Adrenal gland (tissue), 12 donors: ENCODE data around the gene MAML3. TPM values are rescaled to one million over a fixed set of nuclear protein-coding genes. Genes with fewer than 3 reads are reported as not detected.

Experiments used
- DNase-seq, 7 donors: peaks; one replicate each; pipeline ENCODE4 v3.0.0-alpha.2; 2019 to 2020
- H3K27ac ChIP-seq, 5 donors: fragments of 200-600 bp; sonication (generic) in 4 of 5; 1 replicate in 3 of 5; 2 replicates in 2 of 5; pipeline versions ENCODE4 v1.5.1 to v1.8.0; 2016 to 2020; ENCODE audit warnings: mild to moderate bottlenecking in 1 of 5
- H3K27me3 ChIP-seq: fragments of 200-600 bp; 2 replicates; pipeline ENCODE4 v1.8.0; 2021
- H3K36me3 ChIP-seq, 2 donors: fragments of 200-600 bp; replicated peaks in 1 of 2; 1 replicate in 1 of 2; 2 replicates in 1 of 2; pipeline versions ENCODE4 v1.5.1 to v1.8.0; 2018 to 2022
- H3K4me1 ChIP-seq, 2 donors: fragments of 200-600 bp; replicated peaks in 1 of 2; 1 replicate in 1 of 2; 2 replicates in 1 of 2; pipeline versions ENCODE4 v1.5.1 to v1.8.0; 2018 to 2021
- H3K4me3 ChIP-seq, 4 donors: fragments of 200-600 bp; sonication (generic) in 3 of 4; one replicate each; pipeline ENCODE4 v1.5.1; 2016 to 2018
- H3K9me3 ChIP-seq, 3 donors: fragments of 200-600 bp; sonication (generic) in 1 of 3; replicated peaks in 1 of 3; 1 replicate in 2 of 3; 2 replicates in 1 of 3; pipeline versions ENCODE4 v1.5.1 to v1.8.0; 2016 to 2021
- POLR2A ChIP-seq, 2 donors: fragments of 450-650 bp; IDR thresholded peaks; one replicate each; pipeline ENCODE4 v1.6.1; 2017; ENCODE audit warnings: antibody characterized with exemption in 2 of 2, mild to moderate bottlenecking in 2 of 2, moderate library complexity in 1 of 2
- WGBS, 4 donors: extraction: QIAGEN DNeasy Blood & Tissue Kit in 2 of 4; methylation state at CpG; one replicate each; pipeline versions ENCODE4 v1.1.5 to v1.1.7; 2013 to 2017; 5-methylcytosine and 5-hydroxymethylcytosine counted together
- intact Hi-C, 2 donors: fragments of 100-400 bp; cut with DNase I; formaldehyde crosslinking; loops; one replicate each; pipeline versions ENCODE4 v1.14.1 to v1.15.0; 2022 to 2023
- polyA plus RNA-seq, 3 donors: library from polyadenylated mRNA; stranded (reverse); fragments of 200-250 nt in 2 of 3; fragments of 350-450 nt in 1 of 3; fragmentation: Illumina TruSeq in 1 of 3; extraction: RNeasy Lipid Tissue Mini Kit (QIAGEN cat#74804) in 1 of 3; gene quantifications; one replicate each; pipeline ENCODE4 v1.2.3, GENCODE V29; 2013 to 2014
- total RNA-seq, 9 donors: library from RNA; depleted of rRNA in 4 of 9; stranded (reverse); fragments of >200 nt in 4 of 9; fragments of 120-200 nt in 1 of 9; fragmentation: NEBNext Ultra II Directional in 1 of 9; extraction: Animal tissue kit (Norgen Biotek cat#: 25700) in 1 of 9; gene quantifications; one replicate each; pipeline versions ENCODE4 v1.1.0 to v1.2.4, GENCODE V29; 2013 to 2023
- TF ChIP-seq, protein P1 (sequence below), 6 experiments: fragments of 450-650 bp in 4 of 6; fragments of 200-600 bp in 2 of 6; sonication (generic) in 1 of 6; IDR thresholded peaks; 1 replicate in 5 of 6; 2 replicates in 1 of 6; pipeline versions ENCODE4 v1.5.1 to v1.8.0; 2016 to 2021; ENCODE audit warnings: antibody characterized with exemption in 6 of 6, mild to moderate bottlenecking in 2 of 6, moderate library complexity in 1 of 6
- donor health status: healthy with polysubstance abuse.
- donor health status: Bipolar disorder and iron deficiency.
- donor health status: DM: yes; HTN: yes; CAD: no.
- donor health status: DM: no; HTN: no; CAD: no.
- donor health status: DM: no; HTN: no; CAD: no.
- donor health status: DM: yes; HTN: yes; CAD: no.

MAML3 gene
- total and polyA plus RNA-seq, 12 donors = 2.0 to 15.9 (median 8.4) TPM

DNA sequence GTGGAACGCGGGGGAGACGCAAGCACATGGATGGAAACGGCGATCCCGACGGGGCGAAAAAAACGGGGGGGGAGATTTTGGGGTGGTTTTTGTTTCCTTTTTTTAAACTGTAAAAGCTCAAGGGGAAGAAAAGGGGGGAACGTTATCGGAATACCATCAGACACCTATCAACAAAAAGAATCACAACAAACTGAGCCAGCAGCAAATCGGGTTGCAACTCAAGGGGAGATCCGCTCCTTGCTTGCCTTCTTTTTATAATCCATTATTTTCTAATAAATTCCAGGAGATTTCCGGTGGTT lies 616 bp downstream of the MAML3 start:
- TF ChIP-seq, protein P1, sequence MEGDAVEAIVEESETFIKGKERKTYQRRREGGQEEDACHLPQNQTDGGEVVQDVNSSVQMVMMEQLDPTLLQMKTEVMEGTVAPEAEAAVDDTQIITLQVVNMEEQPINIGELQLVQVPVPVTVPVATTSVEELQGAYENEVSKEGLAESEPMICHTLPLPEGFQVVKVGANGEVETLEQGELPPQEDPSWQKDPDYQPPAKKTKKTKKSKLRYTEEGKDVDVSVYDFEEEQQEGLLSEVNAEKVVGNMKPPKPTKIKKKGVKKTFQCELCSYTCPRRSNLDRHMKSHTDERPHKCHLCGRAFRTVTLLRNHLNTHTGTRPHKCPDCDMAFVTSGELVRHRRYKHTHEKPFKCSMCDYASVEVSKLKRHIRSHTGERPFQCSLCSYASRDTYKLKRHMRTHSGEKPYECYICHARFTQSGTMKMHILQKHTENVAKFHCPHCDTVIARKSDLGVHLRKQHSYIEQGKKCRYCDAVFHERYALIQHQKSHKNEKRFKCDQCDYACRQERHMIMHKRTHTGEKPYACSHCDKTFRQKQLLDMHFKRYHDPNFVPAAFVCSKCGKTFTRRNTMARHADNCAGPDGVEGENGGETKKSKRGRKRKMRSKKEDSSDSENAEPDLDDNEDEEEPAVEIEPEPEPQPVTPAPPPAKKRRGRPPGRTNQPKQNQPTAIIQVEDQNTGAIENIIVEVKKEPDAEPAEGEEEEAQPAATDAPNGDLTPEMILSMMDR (IDR thresholded peaks at IDR 0.05) = no peak
- no peak for TF ChIP-seq POLR2A (IDR thresholded peaks at IDR 0.05)
- H3K36me3 ChIP-seq = no peaks in the 10 kb centered on the region
- H3K4me1 ChIP-seq = peaks cover 0 to 19% of the 10 kb centered on the region in 2 donors
- intact Hi-C loops = loop anchor here (5.0 to 10.0 kb wide), 4 partner anchors 99 to 419 kb away; no protein-coding TSS in a partner anchor
- peak overlapping the region; percentile 95 to 99 (median 98) for H3K27ac ChIP-seq
- H3K27me3 ChIP-seq = no peaks in the 10 kb centered on the region
- H3K9me3 ChIP-seq = no peaks in the 10 kb centered on the region
- no peak for DNase-seq
- 1 to 3% (median 2%) methylated on average over 14 of the region's 14 CpGs for WGBS, 4 donors
- H3K4me3 ChIP-seq = peak overlapping the region; percentile 80 to 93 (median 88)

DNA sequence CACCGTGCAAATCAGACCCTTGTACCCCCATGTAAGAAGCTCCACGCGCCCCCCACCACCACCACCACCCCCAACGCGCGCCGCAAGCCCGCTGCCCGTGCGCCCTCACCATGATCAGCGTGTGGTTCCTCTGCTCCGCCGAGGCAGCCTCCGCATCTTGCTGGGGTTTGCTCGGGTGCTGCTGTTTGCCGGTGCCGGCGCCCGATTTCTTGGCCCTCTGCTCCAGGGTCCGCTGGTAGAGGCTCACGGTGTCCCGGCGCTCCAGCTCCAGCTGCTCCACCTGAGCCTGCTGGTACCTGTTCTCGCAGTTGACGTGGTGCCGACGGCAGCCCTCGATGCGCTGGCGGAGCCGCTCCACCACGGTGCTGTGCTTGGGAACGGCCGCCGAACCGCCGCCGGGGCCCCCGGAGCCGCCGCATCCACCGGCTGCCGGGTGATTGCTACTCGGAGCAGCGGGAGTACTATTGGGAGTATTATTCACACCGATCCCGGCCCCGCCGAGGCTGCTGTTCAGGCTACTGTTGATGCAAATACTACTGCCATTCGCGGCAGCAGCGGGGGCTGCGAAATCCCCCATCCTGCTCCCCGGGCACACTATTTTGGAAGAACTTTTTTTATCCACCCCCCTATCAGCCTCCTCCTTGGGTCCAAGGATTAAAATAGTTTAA lies 1.1 kb downstream of the MAML3 start:
- peak; percentile 52 to 66 for TF ChIP-seq POLR2A (IDR thresholded peaks at IDR 0.05)
- TF ChIP-seq, protein P1 (IDR thresholded peaks at IDR 0.05) = no peak
- peak overlapping the region; percentile 95 to 99 (median 98) for H3K27ac ChIP-seq
- 0 to 1% (median 1%) methylated on average over 11 to 54 of the region's 54 CpGs for WGBS, 4 donors
- H3K4me3 ChIP-seq = peak overlapping the region; percentile 80 to 93 (median 88)
- DNase-seq = peak; percentile 60 to 85 (median 71)
- intact Hi-C loops = loop anchor here (5.0 to 10.0 kb wide), 4 partner anchors 99 to 418 kb away; no protein-coding TSS in a partner anchor
- H3K4me1 ChIP-seq = peaks cover 0 to 21% of the 10 kb centered on the region in 2 donors
- no peaks in the 10 kb centered on the region for H3K27me3 ChIP-seq
- H3K9me3 ChIP-seq = no peaks in the 10 kb centered on the region
- no peaks in the 10 kb centered on the region for H3K36me3 ChIP-seq

DNA sequence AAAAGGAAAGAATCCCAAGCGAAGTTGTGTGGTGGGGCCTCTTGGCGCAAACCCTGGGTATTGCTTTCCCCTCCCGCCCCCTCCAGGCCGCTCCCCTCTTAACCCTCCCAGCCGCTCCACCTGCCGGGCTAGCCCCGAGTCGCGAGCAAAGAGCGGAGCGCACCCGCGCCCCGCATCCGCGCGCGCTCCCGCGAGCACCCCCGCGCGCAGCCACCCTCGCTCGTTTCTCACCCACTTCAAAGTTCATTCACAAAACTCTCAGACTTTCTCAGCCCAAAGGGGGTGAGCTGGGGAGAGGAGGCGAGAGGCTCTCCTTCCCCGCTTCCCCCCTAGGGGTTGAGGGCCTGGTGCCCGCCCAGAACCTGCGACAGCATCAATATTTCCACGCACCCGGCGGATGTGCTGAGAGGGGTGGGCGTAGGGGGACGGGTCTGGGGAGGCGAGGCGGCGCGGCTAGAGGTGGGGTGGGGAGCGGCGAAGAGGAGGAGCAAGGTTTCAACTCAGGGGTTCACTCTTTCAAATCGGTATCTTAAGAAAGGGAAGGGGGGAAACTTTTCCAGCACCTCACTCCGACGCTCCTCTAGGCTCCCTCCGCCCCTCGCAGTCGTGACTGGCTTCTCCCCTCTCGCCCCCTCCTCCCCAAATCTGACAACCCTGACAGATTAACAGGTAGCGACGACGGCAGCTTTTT lies 1.8 kb downstream of the MAML3 start:
- peak overlapping the region; percentile 71 to 93 (median 86) for H3K4me3 ChIP-seq
- peak in 6 of 7 donors; percentile 66 to 80 (median 72) for DNase-seq
- no peaks in the 10 kb centered on the region for H3K36me3 ChIP-seq
- H3K4me1 ChIP-seq = peaks cover 0 to 21% of the 10 kb centered on the region in 2 donors
- intact Hi-C loops = loop anchor here (5.0 to 10.0 kb wide), 4 partner anchors 100 to 417 kb away; no protein-coding TSS in a partner anchor
- 0 to 1% (median 1%) methylated on average over 29 to 50 of the region's 50 CpGs for WGBS, 4 donors
- TF ChIP-seq POLR2A (IDR thresholded peaks at IDR 0.05) = peak in 1 of 2 donors; percentile 15
- TF ChIP-seq, protein P1 (IDR thresholded peaks at IDR 0.05) = peak in 4 of 6 experiments; percentile 11 to 35 (median 25)
- no peaks in the 10 kb centered on the region for H3K27me3 ChIP-seq
- H3K9me3 ChIP-seq = no peaks in the 10 kb centered on the region
- peak overlapping the region; percentile 95 to 99 (median 98) for H3K27ac ChIP-seq

DNA sequence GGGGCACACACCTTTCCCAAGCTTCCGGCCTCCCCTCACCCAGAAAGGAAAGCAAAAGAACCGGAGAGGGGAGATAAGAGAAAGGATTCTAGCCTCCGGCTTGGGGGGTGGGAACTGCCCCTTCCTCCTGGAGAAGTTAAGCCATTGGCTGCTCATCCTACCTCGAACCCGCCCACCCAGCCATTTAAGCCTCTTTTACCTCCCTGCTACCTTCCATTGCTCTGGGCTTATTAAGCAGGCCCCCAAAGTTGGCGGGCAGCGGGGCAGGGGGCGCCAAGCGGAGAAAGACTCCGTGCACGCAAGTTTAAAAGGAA lies 2.3 kb downstream of the MAML3 start:
- peak in 1 of 2 donors; percentile 55 for TF ChIP-seq POLR2A (IDR thresholded peaks at IDR 0.05)
- TF ChIP-seq, protein P1 (IDR thresholded peaks at IDR 0.05) = no peak
- WGBS, 4 donors = 0 to 2% (median 0%) methylated on average over 11 of the region's 11 CpGs
- Histone ChIP-seq H3K4me3 (peak overlapping the region; percentile 9 to 93 (median 81)), H3K27me3 (no peaks in the 10 kb centered on the region), H3K27ac (peak overlapping the region; percentile 95 to 99 (median 98)), H3K4me1 (peaks cover 0 to 21% of the 10 kb centered on the region in 2 donors), H3K9me3 (no peaks in the 10 kb centered on the region), H3K36me3 (no peaks in the 10 kb centered on the region)
- peak; percentile 88 to 95 (median 89) for DNase-seq
- intact Hi-C loops = loop anchor here (5.0 to 10.0 kb wide), 4 partner anchors 99 to 417 kb away; no protein-coding TSS in a partner anchor
